ENCODE data around the gene DTNBP1.

Gene DTNBP1

GRCh38 chr6:15626160-15626559 lies 36.7 kb downstream of the DTNBP1 start:
- TF ChIP-seq CTCF (conservative IDR thresholded peaks at IDR 0.05; ENCODE audit: low read length) = no peak
- no peak overlapping the region for H3K4me3 ChIP-seq (ENCODE audit: low read length)
- DNase-seq (ENCODE audit: low read depth) = no peak

- no peak overlapping the region for H3K4me3 ChIP-seq (ENCODE audit: low read length)
- peak; percentile 35 for DNase-seq (ENCODE audit: low read depth)
- peak; percentile 65 for TF ChIP-seq CTCF (conservative IDR thresholded peaks at IDR 0.05; ENCODE audit: low read length)
These were observed 39.3 kb downstream of the DTNBP1 start for GRCh38 chr6:15623276-15624116.

GRCh38 chr6:15622045-15622740 lies 40.6 kb downstream of the DTNBP1 start:
- no peak overlapping the region for H3K4me3 ChIP-seq (ENCODE audit: low read length)
- no peak for DNase-seq (ENCODE audit: low read depth)
- TF ChIP-seq CTCF (conservative IDR thresholded peaks at IDR 0.05; ENCODE audit: low read length) = no peak

GRCh38 chr6:15621203-15622044 lies 41.4 kb downstream of the DTNBP1 start:
- H3K4me3 ChIP-seq (ENCODE audit: low read length) = no peak overlapping the region
- TF ChIP-seq CTCF (conservative IDR thresholded peaks at IDR 0.05; ENCODE audit: low read length) = no peak
- peak; percentile 29 for DNase-seq (ENCODE audit: low read depth)

- no peak overlapping the region for H3K4me3 ChIP-seq (ENCODE audit: low read length)
- TF ChIP-seq CTCF (conservative IDR thresholded peaks at IDR 0.05; ENCODE audit: low read length) = no peak
- DNase-seq (ENCODE audit: low read depth) = no peak
These were observed 42.2 kb downstream of the DTNBP1 start for GRCh38 chr6:15620611-15621010.

- DNase-seq (ENCODE audit: low read depth) = no peak
- H3K4me3 ChIP-seq (ENCODE audit: low read length) = no peak overlapping the region
- TF ChIP-seq CTCF (conservative IDR thresholded peaks at IDR 0.05; ENCODE audit: low read length) = no peak
These were observed 43.5 kb downstream of the DTNBP1 start for GRCh38 chr6:15619330-15619729.
